Ovary (tissue), 9 donors: ENCODE data around the gene COG5. TPM values are rescaled to one million over a fixed set of nuclear protein-coding genes. Genes with fewer than 3 reads are reported as not detected.

Experiments
- DNase-seq, 5 donors: peaks; one replicate each; pipeline ENCODE4 v3.0.0-alpha.2; 2019 to 2020
- H3K27ac ChIP-seq, 2 donors: fragments of 200-600 bp; one replicate each; pipeline versions ENCODE4 v1.5.1 to v1.8.0; 2019 to 2022
- H3K27me3 ChIP-seq: fragments of 200-600 bp; one replicate; pipeline ENCODE4 v1.8.0; 2022
- H3K36me3 ChIP-seq: fragments of 200-600 bp; sonication (generic); one replicate; pipeline ENCODE4 v1.5.1; 2019
- H3K4me1 ChIP-seq: one replicate; pipeline ENCODE4 v1.8.1; 2013; ENCODE audit warnings: mild to moderate bottlenecking, moderate library complexity; ENCODE audit not compliant: insufficient read depth
- H3K4me3 ChIP-seq: fragments of 200-600 bp; sonication (generic); one replicate; pipeline ENCODE4 v1.5.1; 2017
- H3K9me3 ChIP-seq, 2 donors: fragments of 200-600 bp in 1 of 2; sonication (generic) in 1 of 2; one replicate each; pipeline versions ENCODE4 v1.5.1 to v1.8.1; 2013 to 2019; ENCODE audit warnings: mild to moderate bottlenecking in 1 of 2, moderate library complexity in 1 of 2
- EP300 ChIP-seq: sonication (generic); formaldehyde crosslinking; IDR thresholded peaks from one replicate; pipeline ENCODE4 v1.6.1; 2017; ENCODE audit warnings: antibody characterized with exemption
- POLR2A ChIP-seq: fragments of 450-650 bp; IDR thresholded peaks from one replicate; pipeline ENCODE4 v1.6.1; 2017; ENCODE audit warnings: antibody characterized with exemption, mild to moderate bottlenecking, moderate library complexity
- WGBS, 3 donors: extraction: QIAGEN DNeasy Blood & Tissue Kit in 1 of 3; methylation state at CpG; one replicate each; pipeline versions ENCODE4 v1.1.5 to v1.1.7; 2013 to 2017; 5-methylcytosine and 5-hydroxymethylcytosine counted together
- intact Hi-C, 4 donors: fragments of 100-400 bp; cut with DNase I; formaldehyde crosslinking; loops; one replicate each; pipeline versions ENCODE4 v1.11.0 to v1.15.1; 2022 to 2023
- polyA plus RNA-seq, 2 donors: library from polyadenylated mRNA; stranded (reverse); fragments of 200-250 nt in 1 of 2; fragments of 350-450 nt in 1 of 2; fragmentation: Illumina TruSeq in 1 of 2; extraction: RNeasy Lipid Tissue Mini Kit (QIAGEN cat#74804) in 1 of 2; gene quantifications; one replicate each; pipeline ENCODE4 v1.2.3, GENCODE V29; 2013 to 2014
- total RNA-seq, 7 donors: library from RNA; depleted of rRNA in 2 of 7; stranded (reverse); fragments of >200 nt in 2 of 7; fragmentation: NEBNext Ultra II Directional in 3 of 7; extraction: Animal tissue kit (Norgen Biotek cat#: 25700) in 3 of 7; gene quantifications; one replicate each; pipeline versions ENCODE4 v1.1.0 to v1.2.4, GENCODE V29; 2016 to 2023
- TF ChIP-seq, protein P1 (sequence below), 3 donors: fragments of 450-650 bp in 2 of 3; fragments of 200-600 bp in 1 of 3; IDR thresholded peaks; one replicate each; pipeline versions ENCODE4 v1.5.1 to v1.8.0; 2016 to 2022; ENCODE audit warnings: antibody characterized with exemption in 3 of 3, mild to moderate bottlenecking in 1 of 3
- donor health status: DM: no; HTN: no; CAD: no; lungs with moderate emphysema.
- donor health status: DM: no; HTN: no; CAD: no.
- donor health status: Bipolar disorder and iron deficiency.
- donor health status: DM: yes; HTN: yes; CAD: no.
- donor health status: DM: no; HTN: no; CAD: no.
- donor health status: DM: yes; HTN: yes; CAD: no.

Gene COG5
- total and polyA plus RNA-seq, 9 donors: 10.3 to 49.7 (median 37.6) TPM

DNA sequence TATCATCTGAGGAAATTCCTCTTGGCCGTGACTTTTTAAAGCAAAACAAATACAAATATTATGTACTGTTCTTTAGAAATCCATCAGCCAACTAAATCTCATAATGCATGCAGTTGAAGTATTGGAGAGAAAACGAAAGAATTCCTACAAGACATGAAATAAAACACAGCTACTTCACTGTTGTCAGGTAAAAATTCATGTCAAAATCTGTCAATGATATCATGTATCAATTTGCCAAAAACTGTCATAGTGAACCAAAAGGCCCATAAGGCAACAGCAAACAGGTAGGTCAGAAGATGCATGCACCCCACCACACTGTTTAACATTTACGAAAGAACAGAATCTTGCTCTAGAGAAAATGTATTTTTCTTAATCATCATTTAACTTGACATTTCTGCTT, 91.6 kb downstream of the COG5 start:
- Histone ChIP-seq H3K9me3 (no peaks in the 10 kb centered on the region), H3K4me3 (no peak overlapping the region), H3K4me1 (no peaks in the 10 kb centered on the region), H3K36me3 (no peaks in the 10 kb centered on the region), H3K27ac (no peak overlapping the region), H3K27me3 (no peaks in the 10 kb centered on the region)
- DNase-seq: no peak
- TF ChIP-seq, protein P1, sequence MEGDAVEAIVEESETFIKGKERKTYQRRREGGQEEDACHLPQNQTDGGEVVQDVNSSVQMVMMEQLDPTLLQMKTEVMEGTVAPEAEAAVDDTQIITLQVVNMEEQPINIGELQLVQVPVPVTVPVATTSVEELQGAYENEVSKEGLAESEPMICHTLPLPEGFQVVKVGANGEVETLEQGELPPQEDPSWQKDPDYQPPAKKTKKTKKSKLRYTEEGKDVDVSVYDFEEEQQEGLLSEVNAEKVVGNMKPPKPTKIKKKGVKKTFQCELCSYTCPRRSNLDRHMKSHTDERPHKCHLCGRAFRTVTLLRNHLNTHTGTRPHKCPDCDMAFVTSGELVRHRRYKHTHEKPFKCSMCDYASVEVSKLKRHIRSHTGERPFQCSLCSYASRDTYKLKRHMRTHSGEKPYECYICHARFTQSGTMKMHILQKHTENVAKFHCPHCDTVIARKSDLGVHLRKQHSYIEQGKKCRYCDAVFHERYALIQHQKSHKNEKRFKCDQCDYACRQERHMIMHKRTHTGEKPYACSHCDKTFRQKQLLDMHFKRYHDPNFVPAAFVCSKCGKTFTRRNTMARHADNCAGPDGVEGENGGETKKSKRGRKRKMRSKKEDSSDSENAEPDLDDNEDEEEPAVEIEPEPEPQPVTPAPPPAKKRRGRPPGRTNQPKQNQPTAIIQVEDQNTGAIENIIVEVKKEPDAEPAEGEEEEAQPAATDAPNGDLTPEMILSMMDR (IDR thresholded peaks at IDR 0.05): no peak
- 39 to 77% (median 61%) methylated on average over 3 of the region's 3 CpGs for WGBS, 3 donors
- intact Hi-C loops: no loop called here

DNA sequence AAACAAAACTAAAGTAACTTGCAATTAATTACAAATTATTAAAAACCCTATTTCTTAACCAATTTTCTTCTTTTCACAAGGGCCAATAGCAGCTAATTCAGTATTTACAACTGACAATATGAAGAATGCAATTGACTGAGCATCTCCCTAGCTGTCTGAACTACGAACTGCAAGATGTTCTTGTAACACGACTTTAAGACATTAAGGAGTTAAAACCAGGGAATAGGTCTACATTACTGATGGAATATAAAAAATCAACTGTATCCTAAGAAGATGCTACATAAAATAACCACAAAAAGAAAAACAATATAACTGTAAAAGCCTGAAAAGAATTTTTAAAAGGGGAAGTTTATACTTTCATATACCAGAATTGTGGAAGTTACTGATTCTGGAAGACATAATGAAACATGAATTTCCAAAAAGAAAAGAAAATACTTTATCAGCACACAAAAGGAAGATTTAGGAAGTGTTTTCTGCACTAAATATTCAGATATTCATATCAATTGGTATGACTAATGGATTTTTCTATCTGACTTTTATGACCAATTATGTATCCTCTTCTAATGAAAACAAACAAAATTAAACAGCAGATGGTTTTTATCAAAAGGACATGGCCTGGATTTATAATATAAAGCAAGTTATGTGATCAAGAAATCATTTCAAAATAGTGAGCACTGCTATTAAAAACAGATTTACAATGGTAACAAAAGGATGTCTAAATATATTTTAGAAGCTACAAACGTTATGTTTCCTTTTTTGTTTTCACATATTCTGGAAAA, 92.2 kb downstream of the COG5 start:
- DNase-seq: no peak
- Histone ChIP-seq H3K27ac (no peak overlapping the region), H3K27me3 (no peaks in the 10 kb centered on the region), H3K4me3 (no peak overlapping the region), H3K36me3 (no peaks in the 10 kb centered on the region), H3K4me1 (no peaks in the 10 kb centered on the region), H3K9me3 (no peaks in the 10 kb centered on the region)
- TF ChIP-seq, protein P1 (IDR thresholded peaks at IDR 0.05): no peak
- no peak for TF ChIP-seq POLR2A
- no peak for TF ChIP-seq EP300
- intact Hi-C loops: no loop called here
- whole genome bisulfite sequencing, 3 donors: 46 to 63% (median 60%) methylated on average over 3 of the region's 3 CpGs

DNA sequence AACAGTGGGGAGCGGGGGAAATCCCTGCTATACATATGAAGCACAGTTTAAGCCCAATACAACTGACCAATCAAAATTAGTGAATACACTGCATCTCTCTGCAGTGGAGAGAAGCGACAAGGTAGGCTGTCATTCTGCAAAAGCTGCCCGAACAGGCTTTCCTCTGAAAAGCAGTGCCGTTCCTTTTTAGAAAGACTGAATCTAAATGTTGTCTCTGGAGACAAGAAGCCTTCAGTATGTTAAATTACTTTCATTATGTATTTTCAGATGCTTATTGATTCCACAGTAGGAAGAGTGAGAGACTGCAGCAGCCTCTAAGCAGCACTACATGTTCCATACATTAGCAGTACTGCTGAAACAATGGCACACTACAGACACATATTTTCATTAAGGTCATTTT, 93.8 kb downstream of the COG5 start, which contains the start of gene GPR22:
TSS of gene GPR22 (plus strand) at position 129 of the 400 bp plus-strand sequence. CDS start 4,004 bp downstream, outside the sequence.
- no peaks in the 10 kb centered on the region for H3K27me3 ChIP-seq
- no peak within 1 kb of the TSS for H3K27ac ChIP-seq
- TF ChIP-seq, protein P1 (IDR thresholded peaks at IDR 0.05): no peak
- no peak within 1 kb of the TSS for H3K4me3 ChIP-seq
- intact Hi-C loops: loop anchor here in 1 of 4 donors (10.0 kb wide), 1 partner anchor 675 kb away; no protein-coding TSS in a partner anchor
- WGBS, 3 donors: 93 to 97% (median 95%) methylated on average over 4 of the region's 4 CpGs
- no peak for DNase-seq
- H3K4me1 ChIP-seq: no peaks in the 10 kb centered on the region
- H3K36me3 ChIP-seq: no peaks in the 10 kb centered on the region
- H3K9me3 ChIP-seq: no peaks in the 10 kb centered on the region

DNA sequence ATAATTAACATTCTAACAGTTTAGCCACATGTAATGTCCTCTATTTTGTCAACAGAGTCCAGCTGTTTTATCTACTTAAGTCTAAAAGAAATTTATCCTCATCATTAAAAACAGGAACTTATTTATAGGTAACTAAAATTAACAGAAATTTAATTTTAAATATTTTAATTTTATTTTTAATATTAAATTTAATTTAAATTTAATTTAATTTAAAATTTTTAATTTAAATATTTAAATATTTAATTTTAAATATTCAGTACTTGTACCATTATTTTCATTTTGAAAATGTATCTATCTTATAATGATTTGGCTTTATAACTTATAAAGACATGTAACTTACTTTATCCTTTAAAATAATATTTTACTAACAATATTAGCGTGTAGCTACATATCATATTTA, 94.9 kb downstream of the COG5 start:
- no peaks in the 10 kb centered on the region for H3K9me3 ChIP-seq
- H3K4me1 ChIP-seq: no peaks in the 10 kb centered on the region
- H3K27me3 ChIP-seq: no peaks in the 10 kb centered on the region
- no peak overlapping the region for H3K4me3 ChIP-seq
- TF ChIP-seq, protein P1 (IDR thresholded peaks at IDR 0.05): no peak
- TF ChIP-seq POLR2A (no peak), EP300 (no peak)
- no peak overlapping the region for H3K27ac ChIP-seq
- DNase-seq: no peak
- intact Hi-C loops: loop anchor here in 1 of 4 donors (10.0 kb wide), 1 partner anchor 676 kb away; no protein-coding TSS in a partner anchor
- 97 to 98% (median 98%) methylated on average over 1 of the region's 1 CpG for WGBS, 3 donors
- H3K36me3 ChIP-seq: no peaks in the 10 kb centered on the region
